Aortic smooth muscle cell (primary cell): ENCODE measurements around the gene MYL1. TPM values are rescaled to one million over a fixed set of nuclear protein-coding genes. Genes with fewer than 3 reads are reported as not detected.

Experiments
- total RNA-seq: library from RNA; depleted of rRNA; stranded (reverse); fragments of >200 nt; gene quantifications from 2 replicates; pipeline ENCODE4 v1.2.3, GENCODE V29; 2014

The MYL1 gene
- not detected in 2 replicates for total RNA-seq

DNA sequence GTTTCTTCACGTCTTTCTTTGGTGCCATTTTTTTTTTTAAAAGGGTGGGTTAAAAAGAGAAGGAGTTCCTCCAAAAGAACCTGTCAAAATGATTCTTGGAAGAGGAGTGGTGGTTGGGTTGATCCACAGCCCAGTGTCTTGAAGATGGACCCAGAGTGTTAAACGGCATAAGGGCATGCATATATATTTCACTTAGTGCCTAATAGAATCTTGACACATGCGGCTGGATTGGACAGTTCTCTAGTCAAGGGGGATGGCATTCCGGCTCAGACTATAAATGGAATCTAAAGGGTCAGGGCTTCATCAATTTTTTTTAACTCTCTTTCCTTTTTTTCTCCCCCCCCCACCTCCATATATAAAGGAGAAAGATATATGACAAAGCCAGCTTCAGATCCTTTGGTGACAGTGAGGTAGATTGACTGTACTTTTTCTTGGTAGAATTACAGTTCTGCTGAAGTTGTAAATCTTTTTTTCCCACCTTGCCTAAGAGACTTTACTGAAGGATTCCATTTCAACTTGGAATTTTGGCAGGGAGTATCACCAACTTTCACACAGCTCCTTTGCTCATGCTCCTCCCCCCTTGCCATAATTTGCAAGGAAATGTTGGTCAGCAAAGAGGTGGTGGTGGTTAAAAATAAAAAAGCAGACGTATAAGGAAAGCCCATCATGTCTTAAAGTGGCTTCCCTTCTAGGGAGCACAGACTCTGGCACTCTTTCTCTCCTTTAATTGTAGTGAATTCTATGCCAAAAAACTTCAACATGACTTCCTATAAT is at the start of gene MYL1:
Gene MYL1, minus strand, starts transcription at position 160 of the 774 bp plus-strand sequence. Its CDS starts 132 bp downstream, at position 28.

Other genes starting within 250 kb of the MYL1 start
- 18.0 and 21.4 TPM in 2 replicates for gene KANSL1L, start 143.8 kb downstream of the MYL1 start, total RNA-seq
- 0.26 and 0.44 TPM in 2 replicates for gene ACADL, start 89.7 kb downstream of the MYL1 start, total RNA-seq
- 48.9 and 54.3 TPM in 2 replicates for gene LANCL1, start 161.6 kb upstream of the MYL1 start, total RNA-seq
- gene CPS1, start 241.4 kb upstream of the MYL1 start, total RNA-seq = 13.6 and 19.1 TPM in 2 replicates